Breast epithelium (tissue), 4 donors: Measurements from ENCODE around the gene GBA2. TPM values are rescaled to one million over a fixed set of nuclear protein-coding genes. Genes with fewer than 3 reads are reported as not detected.

Experiments used
- DNase-seq, 2 donors: peaks; one replicate each; pipeline ENCODE4 v3.0.0-alpha.2; 2019; ENCODE audit warnings: low spot score in 2 of 2
- H3K27ac ChIP-seq, 2 donors: fragments of 200-600 bp; sonication (generic) in 1 of 2; one replicate each; pipeline ENCODE4 v1.5.1; 2016 to 2019; ENCODE audit warnings: mild to moderate bottlenecking in 1 of 2
- H3K27me3 ChIP-seq, 2 donors: fragments of 200-600 bp; sonication (generic) in 1 of 2; one replicate each; pipeline versions ENCODE4 v1.5.1 to v1.6.0; 2017 to 2019; ENCODE audit warnings: control low read depth in 1 of 2, mild to moderate bottlenecking in 1 of 2
- H3K36me3 ChIP-seq: fragments of 200-600 bp; one replicate; pipeline ENCODE4 v1.5.1; 2019
- H3K4me1 ChIP-seq, 2 donors: fragments of 200-600 bp; sonication (generic); one replicate each; pipeline ENCODE4 v1.5.1; 2016 to 2019; ENCODE audit warnings: control low read depth in 1 of 2
- H3K4me3 ChIP-seq, 3 donors: fragments of 200-600 bp; sonication (generic); 1 replicate in 2 of 3; 2 replicates in 1 of 3; pipeline ENCODE4 v1.5.1; 2016 to 2019; ENCODE audit warnings: mild to moderate bottlenecking in 3 of 3, moderate library complexity in 2 of 3
- H3K9me3 ChIP-seq, 2 donors: fragments of 200-600 bp; sonication (generic) in 1 of 2; one replicate each; pipeline ENCODE4 v1.5.1; 2016 to 2019; ENCODE audit warnings: control low read depth in 1 of 2
- POLR2A ChIP-seq: fragments of 450-650 bp; IDR thresholded peaks from one replicate; pipeline ENCODE4 v1.6.1; 2016; ENCODE audit warnings: antibody characterized with exemption, mild to moderate bottlenecking, moderate library complexity
- POLR2AphosphoS5 ChIP-seq, 3 donors: sonication (generic); formaldehyde crosslinking; IDR thresholded peaks; one replicate each; pipeline ENCODE4 v1.6.1; 2017; ENCODE audit warnings: antibody characterized with exemption in 3 of 3
- intact Hi-C: fragments of 100-400 bp; cut with DNase I; formaldehyde crosslinking; loops from one replicate; pipeline ENCODE4 v1.15.1; 2023; ENCODE audit warnings: low total_unique reads
- total RNA-seq, 3 donors: library from RNA; depleted of rRNA; stranded (reverse); fragments of >200 nt; gene quantifications; one replicate each; pipeline ENCODE4 v1.1.0, GENCODE V29; 2016
- TF ChIP-seq, protein P1 (sequence below), 3 donors: fragments of 450-650 bp; IDR thresholded peaks; one replicate each; pipeline ENCODE4 v1.5.1; 2016 to 2017; ENCODE audit warnings: antibody characterized with exemption in 3 of 3, mild to moderate bottlenecking in 3 of 3, moderate library complexity in 3 of 3

GBA2 gene
- total RNA-seq, 3 donors from 2014 or later, result 44.5 to 63.8 (median 57.0) TPM

DNA sequence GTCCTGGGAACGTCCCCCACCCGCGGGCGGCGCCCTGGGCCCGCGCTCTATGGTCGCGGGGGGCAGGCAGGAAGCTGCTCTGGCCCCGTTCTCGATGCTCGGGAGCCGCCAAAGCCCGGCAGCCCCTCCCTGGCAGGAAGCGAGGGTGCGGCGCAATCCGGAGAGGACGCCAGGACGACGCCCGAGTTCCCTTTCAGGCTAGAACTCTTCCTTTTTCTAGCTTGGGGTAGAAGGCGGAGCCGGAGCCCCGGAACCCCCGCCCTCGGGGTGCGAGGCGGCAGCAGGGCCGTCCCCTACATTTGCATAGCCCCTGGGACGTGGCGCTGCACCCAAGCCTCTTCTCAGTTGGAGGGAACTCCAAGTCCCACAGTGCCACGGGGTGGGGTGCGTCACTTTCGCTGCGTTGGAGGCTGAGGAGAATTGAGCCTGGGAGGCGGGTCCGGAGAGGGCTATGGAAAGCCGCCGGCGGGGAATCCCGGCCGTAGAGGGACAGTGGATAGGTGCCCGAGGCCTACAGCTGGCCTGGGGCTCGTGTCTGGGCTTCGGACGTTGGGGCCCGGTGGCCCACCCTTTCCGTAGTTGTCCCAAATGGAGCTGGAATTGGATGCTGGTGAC lies 16.7 kb downstream of the GBA2 start, which contains the start of the genes CREB3 and TLN1:
TSS of gene CREB3 (plus strand) at position 482 of the 615 bp plus-strand sequence. CDS start at position 589, 107 bp downstream.
TSS of gene TLN1 (minus strand) at position 11 of the 615 bp plus-strand sequence. CDS start 6,501 bp downstream, outside the sequence.
- H3K27me3 ChIP-seq, result no peaks in the 10 kb centered on the region
- no peaks in the 10 kb centered on the region for H3K9me3 ChIP-seq
- DNase-seq, result peak; percentile 96 to 99
- H3K27ac ChIP-seq, result peak within 1 kb of the TSS; percentile 98 to 99
- peaks cover 3% of the 10 kb centered on the region for H3K36me3 ChIP-seq
- H3K4me1 ChIP-seq, result peaks cover 9 to 28% of the 10 kb centered on the region in 2 donors
- peak within 1 kb of the TSS; percentile 74 to 82 (median 79) for H3K4me3 ChIP-seq
- TF ChIP-seq POLR2A (peak; percentile 24), POLR2AphosphoS5 (IDR thresholded peaks at IDR 0.05) (peak; percentile 91 to 94 (median 93))
- TF ChIP-seq, protein P1, sequence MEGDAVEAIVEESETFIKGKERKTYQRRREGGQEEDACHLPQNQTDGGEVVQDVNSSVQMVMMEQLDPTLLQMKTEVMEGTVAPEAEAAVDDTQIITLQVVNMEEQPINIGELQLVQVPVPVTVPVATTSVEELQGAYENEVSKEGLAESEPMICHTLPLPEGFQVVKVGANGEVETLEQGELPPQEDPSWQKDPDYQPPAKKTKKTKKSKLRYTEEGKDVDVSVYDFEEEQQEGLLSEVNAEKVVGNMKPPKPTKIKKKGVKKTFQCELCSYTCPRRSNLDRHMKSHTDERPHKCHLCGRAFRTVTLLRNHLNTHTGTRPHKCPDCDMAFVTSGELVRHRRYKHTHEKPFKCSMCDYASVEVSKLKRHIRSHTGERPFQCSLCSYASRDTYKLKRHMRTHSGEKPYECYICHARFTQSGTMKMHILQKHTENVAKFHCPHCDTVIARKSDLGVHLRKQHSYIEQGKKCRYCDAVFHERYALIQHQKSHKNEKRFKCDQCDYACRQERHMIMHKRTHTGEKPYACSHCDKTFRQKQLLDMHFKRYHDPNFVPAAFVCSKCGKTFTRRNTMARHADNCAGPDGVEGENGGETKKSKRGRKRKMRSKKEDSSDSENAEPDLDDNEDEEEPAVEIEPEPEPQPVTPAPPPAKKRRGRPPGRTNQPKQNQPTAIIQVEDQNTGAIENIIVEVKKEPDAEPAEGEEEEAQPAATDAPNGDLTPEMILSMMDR (IDR thresholded peaks at IDR 0.05), result no peak
- intact Hi-C loops, result no loop called here

DNA sequence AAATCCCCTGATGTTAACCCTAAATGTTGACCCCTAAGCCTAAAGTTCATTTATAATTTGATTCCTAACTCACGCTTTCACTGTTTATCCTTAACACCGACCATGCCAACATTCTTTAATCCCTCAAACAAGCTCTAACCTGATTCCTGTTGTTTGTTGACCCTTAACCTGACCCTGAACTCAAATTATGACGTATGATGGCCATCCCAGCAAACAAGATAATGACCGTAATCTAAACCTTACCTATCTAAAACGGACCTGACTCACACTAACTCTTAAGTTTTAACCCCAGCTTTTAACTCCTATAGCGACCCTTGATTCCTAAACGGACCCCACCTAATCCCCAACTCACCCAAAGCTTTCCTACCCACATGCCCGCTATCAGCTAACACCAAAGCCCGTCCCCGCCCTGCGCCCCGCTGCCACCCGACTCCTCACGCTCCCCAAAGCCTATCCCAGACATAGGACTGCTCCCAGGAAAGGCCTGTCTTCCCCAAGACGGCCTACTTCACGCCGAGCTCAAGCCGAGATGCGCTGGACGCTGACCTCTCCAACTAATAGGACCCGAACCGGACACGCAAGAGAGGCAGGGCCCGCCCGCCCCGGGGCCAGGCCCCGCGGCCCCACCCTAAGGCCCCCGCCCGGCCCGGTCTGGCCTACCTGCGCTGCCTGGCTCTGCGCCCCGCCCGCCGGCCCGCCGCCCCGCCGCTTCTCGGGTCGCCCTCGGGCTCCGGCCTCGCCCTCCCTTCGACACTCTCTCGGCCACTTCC lies 17.4 kb downstream of the GBA2 start:
- peak overlapping the region; percentile 98 to 99 for H3K27ac ChIP-seq
- no peaks in the 10 kb centered on the region for H3K9me3 ChIP-seq
- H3K4me1 ChIP-seq, result peaks cover 13 to 30% of the 10 kb centered on the region in 2 donors
- no peaks in the 10 kb centered on the region for H3K36me3 ChIP-seq
- no peaks in the 10 kb centered on the region for H3K27me3 ChIP-seq
- TF ChIP-seq, protein P1 (IDR thresholded peaks at IDR 0.05), result no peak
- TF ChIP-seq POLR2A (no peak), POLR2AphosphoS5 (IDR thresholded peaks at IDR 0.05) (no peak)
- no peak for DNase-seq
- peak overlapping the region; percentile 74 to 82 (median 79) for H3K4me3 ChIP-seq
- intact Hi-C loops, result no loop called here

DNA sequence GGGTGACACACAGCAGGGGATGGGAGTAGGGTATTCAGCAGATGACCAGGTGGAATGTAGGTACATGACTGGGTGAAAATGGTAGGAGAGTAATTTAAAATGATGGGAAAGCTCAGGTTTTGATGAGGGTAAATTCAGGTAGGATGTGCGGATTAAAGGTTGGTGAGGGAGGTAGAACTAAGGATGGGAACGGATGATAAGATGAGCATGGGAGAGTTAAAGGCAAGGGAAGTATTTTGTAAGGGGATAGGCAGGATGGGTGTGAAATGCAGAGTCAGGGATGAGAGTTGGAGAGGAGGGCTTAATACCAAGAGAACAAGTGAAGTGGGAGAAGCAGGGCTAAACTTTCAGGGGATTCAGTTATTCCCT lies 18.6 kb downstream of the GBA2 start:
- Histone ChIP-seq H3K27me3 (no peaks in the 10 kb centered on the region), H3K36me3 (peaks cover 1% of the 10 kb centered on the region), H3K27ac (peak overlapping the region; percentile 98 to 99), H3K4me3 (peak overlapping the region; percentile 74 to 82 (median 79)), H3K9me3 (no peaks in the 10 kb centered on the region), H3K4me1 (peaks cover 13 to 30% of the 10 kb centered on the region in 2 donors)
- no peak for TF ChIP-seq POLR2A
- TF ChIP-seq, protein P1 (IDR thresholded peaks at IDR 0.05), result no peak
- TF ChIP-seq POLR2AphosphoS5 (IDR thresholded peaks at IDR 0.05), result no peak
- no peak for DNase-seq
- intact Hi-C loops, result no loop called here

DNA sequence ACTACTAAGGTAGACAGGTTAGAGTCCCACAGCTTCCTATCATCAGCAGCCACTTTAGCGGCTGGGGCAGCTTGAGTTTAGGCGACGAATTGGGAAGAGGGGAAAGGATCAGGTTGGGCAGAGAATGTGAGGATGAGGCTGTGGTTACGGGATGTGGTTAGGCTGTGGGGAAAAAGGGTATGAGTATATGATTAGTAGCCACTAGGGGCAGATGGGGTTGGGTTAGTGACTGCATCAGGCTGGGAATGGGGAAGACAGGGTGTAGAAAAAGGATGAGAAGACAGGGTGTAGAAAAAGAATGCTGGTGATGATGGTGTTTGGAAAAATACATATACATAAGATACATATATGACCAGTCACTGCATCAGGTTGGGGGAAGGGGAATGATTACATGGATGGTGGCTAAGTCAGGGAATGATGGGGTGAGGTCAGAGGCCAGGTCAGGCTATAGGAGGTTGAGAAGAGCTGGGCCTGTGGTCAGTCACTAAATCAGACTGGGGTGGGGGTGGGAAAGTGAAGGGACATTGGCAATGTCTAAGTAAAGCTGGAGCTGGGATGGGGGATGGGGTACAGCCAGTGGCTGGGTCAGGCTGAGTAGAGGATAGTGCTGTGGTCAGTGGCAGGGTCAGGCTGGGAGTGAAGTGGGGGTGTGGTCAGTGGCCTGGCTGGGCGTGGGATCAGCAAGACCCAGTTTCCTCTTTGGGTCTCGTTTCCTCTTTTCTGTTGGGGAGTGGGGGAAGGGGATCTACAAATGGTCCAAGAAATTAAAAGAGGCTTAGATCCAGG lies 19.1 kb downstream of the GBA2 start:
- intact Hi-C loops, result loop anchor here (1.0 kb wide), 1 partner anchor 34 kb away; no protein-coding TSS in a partner anchor
- H3K27ac ChIP-seq, result peak overlapping the region; percentile 98 to 99
- peaks cover 7% of the 10 kb centered on the region for H3K36me3 ChIP-seq
- peaks cover 13 to 30% of the 10 kb centered on the region in 2 donors for H3K4me1 ChIP-seq
- H3K27me3 ChIP-seq, result no peaks in the 10 kb centered on the region
- peak overlapping the region; percentile 74 to 82 (median 79) for H3K4me3 ChIP-seq
- no peaks in the 10 kb centered on the region for H3K9me3 ChIP-seq
- peak in 1 of 2 donors; percentile 62 for DNase-seq
- TF ChIP-seq, protein P1 (IDR thresholded peaks at IDR 0.05), result peak; percentile 40 to 79 (median 52)
- TF ChIP-seq POLR2A, result no peak
- TF ChIP-seq POLR2AphosphoS5 (IDR thresholded peaks at IDR 0.05), result peak in 1 of 3 donors; percentile 6
